ENCODE results near the gene GRID1.

GRCh38 chr10:85713885-85714284 lies 652.7 kb downstream of the GRID1 start:
- TF ChIP-seq CTCF (tag by site-specific recombination; IDR thresholded peaks at IDR 0.05) (no peak), ZBTB7A (tag by site-specific recombination; IDR thresholded peaks at IDR 0.05; ENCODE audit: low read depth) (no peak), ZNF223 (tag by site-specific recombination; IDR thresholded peaks at IDR 0.05) (no peak), PRDM10 (tag by site-specific recombination; IDR thresholded peaks at IDR 0.05) (no peak), ZNF518A (tag by site-specific recombination; conservative IDR thresholded peaks at IDR 0.05; ENCODE audit: low read depth) (no peak), ZNF510 (tag by site-specific recombination; IDR thresholded peaks at IDR 0.05; ENCODE audit: insufficient replicate concordance) (no peak), HOXA7 (CRISPR knock-in tag; IDR thresholded peaks at IDR 0.05; ENCODE audit: borderline replicate concordance) (no peak), ZNF23 (tag by site-specific recombination; IDR thresholded peaks at IDR 0.05; ENCODE audit: borderline replicate concordance) (no peak)
